ENCODE data around the gene SIGMAR1.

SIGMAR1 gene

DNA sequence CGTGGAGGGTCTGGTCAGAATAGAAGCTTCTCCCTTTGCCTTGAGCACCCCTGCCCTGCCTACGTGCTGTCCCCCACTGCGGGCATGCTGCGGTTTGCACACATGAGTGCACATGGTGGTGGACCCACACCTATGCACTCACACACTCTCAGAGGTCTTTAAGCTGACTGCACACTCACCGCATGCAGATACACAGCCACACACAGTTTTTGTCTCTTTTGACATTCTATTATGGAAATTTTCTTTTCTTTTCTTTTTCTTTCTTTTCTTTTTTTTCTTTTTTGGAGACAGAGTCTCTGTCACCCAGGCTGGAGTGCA lies 8.1 kb downstream of the SIGMAR1 start:
- no peak for DNase-seq

DNA sequence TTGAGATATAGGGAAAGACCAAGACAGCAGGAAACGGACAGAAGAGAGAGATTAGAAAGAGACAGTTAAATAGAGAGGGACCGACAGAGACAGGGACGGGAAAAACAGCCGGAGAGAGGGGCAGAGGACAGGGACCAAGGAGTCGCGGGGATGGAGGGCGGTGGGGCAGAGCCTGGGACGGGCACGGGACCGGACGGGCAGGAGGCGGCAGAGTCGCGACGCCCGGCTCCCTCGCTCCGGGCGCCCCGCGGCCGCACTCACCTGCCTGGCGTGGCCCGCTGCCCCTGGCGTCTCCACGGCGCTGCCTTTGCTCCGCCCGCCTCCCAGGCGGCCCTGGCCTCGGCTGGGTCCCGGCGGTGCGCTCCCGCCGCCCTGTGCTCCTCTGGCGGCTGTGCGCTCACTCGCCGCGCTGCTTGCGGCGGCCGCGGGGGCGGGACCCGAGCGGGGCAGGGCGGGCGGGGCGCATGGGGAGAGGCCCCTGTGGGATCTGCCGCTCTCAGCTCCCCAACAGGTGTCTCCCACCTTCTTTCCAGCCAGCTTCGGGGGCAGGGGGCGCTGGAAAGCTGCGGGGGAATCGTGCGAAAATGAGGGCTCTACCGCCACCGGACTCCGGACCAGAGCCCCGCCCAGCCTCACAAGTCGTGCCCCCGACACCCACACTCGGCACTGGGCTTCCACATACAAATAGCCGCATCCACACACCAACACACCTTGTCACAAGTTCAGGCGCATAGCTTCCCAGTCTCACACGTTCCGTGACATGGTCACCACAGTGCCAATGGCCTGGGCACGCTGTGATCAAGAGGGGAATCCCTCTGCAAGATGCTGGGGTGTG lies 8.7 kb downstream of the SIGMAR1 start, which contains the start of gene ARID3C:
Gene ARID3C, minus strand, starts transcription at position 411 of the 835 bp plus-strand sequence. CDS start 1,052 bp downstream, outside the sequence.
- DNase-seq = no peak

DNA sequence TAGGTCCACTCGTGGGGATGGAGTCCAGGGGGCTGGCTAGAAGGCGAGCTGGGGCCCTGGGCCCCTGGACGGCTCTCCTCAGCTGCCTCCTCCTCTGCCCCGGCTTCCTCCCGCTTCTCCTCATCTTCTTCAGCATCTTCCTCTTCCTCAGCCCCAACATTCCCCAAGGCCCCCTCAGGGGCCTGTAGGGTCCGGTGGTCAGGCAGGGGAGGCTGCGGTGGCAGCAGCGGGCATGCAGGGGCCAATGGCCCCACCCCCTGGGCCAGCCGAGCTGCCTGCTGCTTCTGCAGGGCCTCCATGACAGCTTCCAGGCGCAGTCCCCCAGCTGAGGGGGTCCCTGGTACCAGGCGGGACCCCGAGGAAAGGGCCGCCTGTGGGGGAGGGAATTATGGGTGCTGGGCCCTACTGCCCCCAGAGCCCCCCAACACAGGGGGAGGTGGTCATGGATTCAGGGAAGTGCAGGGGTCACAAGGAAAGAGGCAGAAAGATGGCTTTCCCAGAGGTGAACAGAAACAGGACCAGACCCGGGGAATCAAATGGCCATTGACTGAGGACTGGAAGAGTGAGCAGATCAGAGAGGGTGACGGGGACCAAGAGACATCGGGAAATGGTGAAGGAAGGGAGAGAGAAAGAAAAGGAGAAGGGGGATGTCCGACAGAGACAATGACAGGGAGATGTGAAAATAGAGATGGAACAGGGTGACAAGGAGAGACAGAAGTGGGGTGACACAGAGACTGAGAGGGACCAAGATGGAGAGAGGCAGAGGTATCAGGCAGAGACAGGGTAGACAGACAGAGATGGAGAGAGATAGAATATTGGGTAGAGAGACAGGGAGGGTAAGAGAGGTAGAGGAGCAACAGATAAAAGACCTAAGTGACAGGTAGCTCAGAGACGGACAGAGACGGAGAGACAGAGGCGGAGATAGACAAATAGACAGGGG lies 9.6 kb downstream of the SIGMAR1 start:
- DNase-seq = no peak

DNA sequence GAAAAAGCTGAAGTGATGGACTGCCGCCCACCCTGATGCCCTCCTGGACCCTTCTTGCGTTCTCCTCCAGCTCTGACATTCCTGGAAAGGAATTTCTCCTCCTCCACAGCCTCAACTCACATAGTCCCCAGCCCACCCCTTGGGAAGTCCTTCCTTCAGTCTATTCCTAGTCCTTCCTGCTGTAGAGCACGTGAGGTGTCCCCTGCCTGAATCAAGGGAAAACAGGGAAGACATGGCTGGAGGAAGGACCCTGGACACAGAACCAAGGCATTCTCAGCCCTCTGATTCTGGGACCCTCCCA lies 12.5 kb downstream of the SIGMAR1 start:
- no peak for DNase-seq

DNA sequence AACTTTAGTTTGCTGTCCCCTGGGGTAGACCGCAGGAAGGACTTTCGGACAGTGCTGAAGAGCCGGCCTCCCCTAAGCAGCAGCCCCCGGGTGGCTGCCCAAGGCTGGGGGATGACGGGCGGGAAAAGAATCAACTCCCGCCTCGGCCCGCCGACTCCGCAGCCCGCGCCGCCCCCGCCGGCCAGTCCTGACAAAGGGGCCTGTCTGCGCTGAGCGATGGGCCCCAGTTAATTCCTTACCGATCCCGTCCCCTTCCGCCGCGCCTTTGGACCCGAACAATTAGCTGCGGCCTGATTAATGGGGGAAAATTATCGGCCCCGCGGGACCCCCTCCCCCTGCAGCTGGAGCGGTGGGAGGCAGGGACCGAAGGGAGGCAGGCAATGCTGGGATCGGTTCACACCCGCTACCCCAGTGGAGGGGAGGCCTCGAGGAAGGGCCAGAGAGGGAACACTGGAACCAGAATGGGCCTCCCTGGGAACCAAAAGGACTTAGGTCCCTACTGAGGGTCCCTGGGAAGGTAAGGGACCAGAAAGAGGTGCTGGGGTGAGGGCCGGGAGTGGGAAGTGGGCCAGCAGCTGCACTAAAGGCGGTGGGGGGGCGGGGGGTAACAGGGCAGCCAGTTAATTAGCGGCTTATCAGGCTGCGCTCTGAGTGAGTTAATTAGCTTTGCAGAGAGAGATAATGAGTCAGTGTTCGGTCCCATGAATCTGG lies 13.0 kb downstream of the SIGMAR1 start:
- no peak for DNase-seq

DNA sequence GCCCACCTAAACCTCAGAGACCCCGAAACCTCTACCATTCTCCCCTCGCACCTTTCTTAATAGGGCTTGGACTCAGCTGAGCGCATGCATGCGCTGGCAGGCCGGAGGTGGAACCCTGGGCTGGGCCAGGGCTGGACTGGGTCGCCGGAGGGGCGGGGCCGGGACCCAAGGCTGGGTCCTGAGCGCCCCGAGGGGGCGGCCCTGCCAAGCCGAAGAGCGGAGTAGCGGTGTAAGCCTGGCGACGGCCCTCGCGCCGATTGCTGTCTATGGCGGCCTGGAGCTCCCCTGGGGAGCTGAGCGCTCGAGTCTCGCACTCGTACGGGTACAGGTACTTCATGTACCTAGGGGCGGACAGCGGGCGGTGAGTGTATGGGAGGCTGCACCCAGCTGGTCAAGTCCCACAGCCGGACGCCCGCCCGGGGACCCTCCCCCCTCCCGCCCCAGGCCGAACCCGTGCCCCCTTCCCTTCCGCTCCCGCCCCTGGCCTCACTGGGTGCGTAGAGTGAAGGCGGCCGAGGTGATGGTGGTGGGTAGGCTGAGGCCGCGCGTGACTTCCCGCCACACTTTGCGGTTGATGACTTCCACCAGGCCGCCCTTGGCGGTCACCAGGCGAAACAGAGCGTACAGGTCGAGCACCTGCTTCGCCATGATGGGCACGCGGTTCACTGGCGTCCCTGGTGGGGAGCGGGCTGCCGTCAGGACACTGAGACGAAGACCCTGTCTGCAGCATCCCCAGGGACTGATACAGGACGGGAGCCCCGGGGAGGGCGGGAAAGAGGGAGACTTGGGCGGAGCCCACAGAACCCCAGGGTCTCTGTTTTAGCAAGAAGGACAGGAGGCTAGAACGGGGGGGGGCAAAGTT lies 14.0 kb downstream of the SIGMAR1 start:
- no peak for DNase-seq

DNA sequence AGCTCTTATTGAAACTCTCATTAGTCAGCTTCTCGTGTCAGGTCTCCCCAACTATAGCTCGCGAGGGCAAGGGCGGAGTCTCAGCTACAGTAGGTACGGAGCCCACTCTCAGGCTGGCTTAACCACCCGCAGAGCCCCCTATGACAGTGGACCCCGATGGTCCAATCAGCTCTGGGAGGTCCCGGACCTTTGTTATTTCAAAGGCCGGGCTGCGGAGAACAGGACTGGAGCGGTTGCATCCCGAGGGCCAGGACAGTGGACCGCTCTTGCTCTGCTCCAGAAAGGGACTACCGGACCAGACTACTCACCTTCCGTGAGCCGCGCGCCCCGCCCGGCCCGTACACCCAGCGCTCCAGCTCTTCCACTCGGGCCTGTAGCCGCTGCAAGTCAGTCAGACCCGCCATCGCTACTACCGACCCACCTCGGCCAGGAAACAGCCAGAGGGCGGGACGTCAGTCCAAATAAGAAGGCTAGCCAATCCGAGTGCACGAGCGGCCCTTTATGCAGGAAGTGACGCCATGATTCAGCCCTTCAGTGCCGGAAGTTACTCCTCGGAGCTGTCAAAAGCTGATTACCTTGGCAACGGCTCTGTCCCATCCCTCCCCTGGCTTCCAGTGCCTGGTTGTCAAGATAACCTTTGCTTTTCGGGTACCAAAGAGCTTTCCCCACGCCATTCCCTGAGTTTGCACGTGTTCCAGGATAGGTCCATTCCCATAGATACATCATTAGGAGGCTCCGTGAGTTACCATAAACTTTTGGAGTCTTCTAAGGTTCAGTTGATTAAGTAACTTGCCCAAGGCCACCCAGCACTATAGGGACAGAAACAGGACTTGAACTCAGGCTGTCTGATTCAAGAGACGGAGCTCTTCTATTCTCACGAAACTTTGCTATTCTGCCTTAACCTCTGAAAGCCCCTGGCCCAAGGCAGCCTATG lies 17.3 kb downstream of the SIGMAR1 start, which contains the start of gene DCTN3:
Gene DCTN3, minus strand, starts transcription at position 435 of the 934 bp plus-strand sequence. Its CDS starts 31 bp downstream, at position 404.
- peak; percentile 95 for DNase-seq

DNA sequence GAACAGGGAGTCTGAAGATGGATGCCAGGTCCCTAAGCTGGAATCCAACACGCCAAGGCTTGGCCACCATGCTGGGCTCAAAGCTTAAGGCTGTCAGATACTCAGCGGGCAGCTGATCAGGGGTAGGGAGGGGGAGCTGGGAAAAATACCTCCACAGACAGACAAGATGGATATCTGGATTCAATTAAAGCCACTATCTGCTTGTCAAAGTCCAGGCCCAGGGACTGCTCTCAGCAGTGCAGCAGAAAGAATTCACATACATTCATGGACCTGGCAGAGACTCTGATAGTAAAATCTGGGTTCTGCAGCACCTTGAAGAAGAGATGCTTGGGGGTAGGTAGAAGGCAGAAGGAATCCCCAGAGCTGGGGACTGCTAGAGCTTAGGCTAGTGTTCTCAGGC lies 22.5 kb downstream of the SIGMAR1 start:
- DNase-seq = no peak

GRCh38 chr9:34612788-34613390 lies 24.7 kb downstream of the SIGMAR1 start:
- DNase-seq = peak; percentile 72

DNA sequence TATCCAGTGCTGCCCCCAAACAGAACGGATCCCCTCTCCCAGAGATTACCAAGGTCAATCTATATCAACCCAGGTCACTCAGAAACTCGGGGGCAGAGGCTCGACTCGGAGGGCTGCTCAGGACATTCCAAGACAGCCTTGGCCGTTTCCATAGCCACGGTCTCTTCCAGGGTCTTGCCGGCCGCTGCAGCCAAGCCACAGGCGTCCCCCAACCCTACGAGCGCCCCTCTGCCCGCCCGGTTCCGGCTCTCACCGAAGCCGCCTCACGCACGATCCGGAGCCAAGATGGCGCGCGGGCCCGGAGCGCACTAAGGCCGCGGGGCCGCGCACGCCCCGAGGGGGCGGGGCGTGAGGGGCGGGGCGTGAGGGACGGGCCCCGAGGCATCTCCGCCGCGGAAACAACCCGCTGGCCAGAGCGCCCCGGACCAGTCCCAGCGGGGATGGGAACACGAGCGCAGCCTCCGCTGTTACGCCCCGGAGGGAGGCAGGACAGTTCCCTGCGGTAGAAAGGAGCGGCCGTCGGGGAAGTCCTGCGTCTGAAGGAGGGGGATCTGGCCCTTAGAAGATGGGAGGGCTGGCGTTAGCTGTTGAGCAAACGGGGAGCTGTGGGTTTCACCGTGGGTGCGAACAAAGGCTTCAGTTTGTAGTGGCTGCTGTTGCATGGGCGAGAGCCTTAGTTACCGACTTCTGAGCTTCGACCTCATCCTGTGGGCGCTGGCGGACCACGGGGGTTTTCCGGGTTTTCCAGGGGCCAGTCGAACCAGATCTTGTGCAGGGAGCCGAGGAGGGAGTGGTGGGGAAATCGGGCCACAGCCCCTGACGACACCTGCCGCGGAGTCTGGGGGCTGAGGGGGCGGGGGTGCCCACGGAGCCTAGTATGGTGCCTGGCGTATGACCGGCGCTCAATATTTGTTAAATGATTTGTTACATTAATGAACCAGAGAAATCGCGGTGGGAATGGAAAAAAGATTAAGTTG lies 25.5 kb downstream of the SIGMAR1 start, which contains the start of gene RPP25L:
Gene RPP25L, minus strand, starts transcription at position 287 of the 977 bp plus-strand sequence. CDS start 801 bp downstream, outside the sequence.
- DNase-seq = peak; percentile 80

- DNase-seq = no peak
Observed at GRCh38 chr9:34611251-34611810, 26.3 kb downstream of the SIGMAR1 start.

- no peak for DNase-seq
Observed at GRCh38 chr9:34610434-34611206, 27.0 kb downstream of the SIGMAR1 start.

GRCh38 chr9:34607331-34607730 lies 30.3 kb downstream of the SIGMAR1 start:
- DNase-seq = no peak

DNA sequence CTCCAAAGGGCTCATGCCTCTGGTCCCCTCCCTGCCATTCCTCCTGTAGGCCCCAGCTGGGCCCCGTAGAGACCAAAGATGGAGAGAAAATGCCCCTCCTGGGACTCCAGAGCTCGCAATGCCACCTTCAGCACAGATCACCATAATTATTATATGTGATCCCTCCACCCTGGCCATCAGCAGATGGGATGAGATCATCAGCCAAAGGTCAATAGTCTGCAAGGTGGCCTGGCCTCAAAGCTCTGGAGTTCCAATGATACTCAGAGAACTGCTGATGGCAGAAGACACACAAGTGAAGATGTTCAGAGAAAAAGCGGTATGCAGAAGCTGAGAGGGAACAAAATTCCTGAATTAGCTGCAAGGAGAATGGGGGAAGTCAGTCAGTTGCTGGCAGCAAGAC lies 30.7 kb downstream of the SIGMAR1 start:
- no peak for DNase-seq

GRCh38 chr9:34606190-34606589 lies 31.4 kb downstream of the SIGMAR1 start:
- no peak for DNase-seq

DNA sequence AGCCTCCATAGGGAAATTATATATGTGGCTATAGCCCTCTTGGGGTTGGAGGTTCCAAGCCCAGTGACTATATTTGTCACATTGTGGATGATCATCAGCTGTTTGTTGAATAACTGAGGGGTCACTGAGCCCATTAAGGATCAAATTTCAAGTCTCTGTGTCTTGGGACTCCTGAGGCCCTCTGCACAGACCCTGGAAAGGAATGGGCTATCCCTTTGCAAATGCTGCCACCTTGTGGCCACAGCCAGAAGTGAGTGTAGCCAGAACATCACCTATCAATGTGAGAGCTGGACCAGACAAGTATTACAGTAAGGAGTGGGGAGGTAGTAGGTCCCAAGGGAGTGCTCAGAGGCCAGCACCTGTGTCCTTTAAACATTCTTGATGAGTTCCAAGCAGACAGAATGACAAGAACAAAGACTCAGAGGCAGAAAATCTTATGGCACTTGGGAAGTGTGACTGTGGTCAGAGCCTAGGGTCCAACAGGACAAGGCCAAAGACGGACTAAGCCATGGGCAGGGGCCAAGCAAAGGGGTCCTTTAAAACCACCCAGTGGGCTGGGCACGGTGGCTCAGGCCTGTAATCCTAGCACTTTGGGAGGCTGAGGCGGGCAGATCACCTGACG lies 33.9 kb downstream of the SIGMAR1 start:
- DNase-seq = peak; percentile 51

DNA sequence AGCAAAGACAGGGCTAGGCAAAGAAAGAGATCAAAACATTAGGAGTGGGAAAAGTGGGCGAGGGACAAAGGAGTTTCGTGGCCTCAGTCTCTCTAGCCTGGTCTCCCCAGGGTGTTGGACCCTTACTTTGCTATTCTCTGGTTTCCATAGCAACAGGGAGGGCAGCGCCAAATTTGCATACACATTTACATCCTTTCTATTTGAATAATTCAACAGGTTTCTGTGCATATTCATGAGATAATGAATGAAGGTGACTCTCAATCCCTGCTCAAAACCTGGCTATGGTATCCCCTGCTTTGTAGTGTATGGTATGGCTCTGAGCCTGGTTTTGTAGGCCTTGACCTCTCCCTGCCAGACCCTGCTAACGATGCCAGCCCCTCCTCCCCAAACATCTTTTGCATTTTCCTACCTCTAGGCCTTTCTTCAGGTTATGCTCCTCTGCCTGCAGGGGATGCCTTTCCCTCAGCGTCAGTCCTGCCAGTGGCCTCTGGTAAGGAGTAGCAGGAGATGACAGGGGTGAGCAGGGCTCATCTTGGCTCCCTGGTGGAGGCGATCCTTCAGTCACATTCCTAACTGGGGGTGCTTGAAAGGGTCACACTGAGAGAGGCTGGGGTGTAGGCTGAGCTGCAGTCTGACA lies 35.5 kb downstream of the SIGMAR1 start:
- no peak for DNase-seq
